H9 (cell line): ENCODE measurements around the gene ALKBH5. TPM values are rescaled to one million over a fixed set of nuclear protein-coding genes. Genes with fewer than 3 reads are reported as not detected.

ENCODE experiments used
- DNase-seq: peaks from one replicate; pipeline ENCODE4 v3.0.0-alpha.2; 2017
- H2AFZ ChIP-seq: one replicate; pipeline ENCODE4 v1.6.1; 2013; ENCODE audit warnings: mild to moderate bottlenecking, low read length, control low read depth, moderate library complexity
- H2AK5ac ChIP-seq: 2 replicates; pipeline ENCODE4 v1.6.1; 2013; ENCODE audit warnings: low read length, control low read depth, mixed read lengths; ENCODE audit not compliant: insufficient read length
- H2BK120ac ChIP-seq: one replicate; pipeline ENCODE4 v1.6.1; 2013; ENCODE audit warnings: low read depth, mild to moderate bottlenecking, low read length, control low read depth, inconsistent platforms; ENCODE audit not compliant: poor library complexity, severe bottlenecking
- H2BK12ac ChIP-seq: 2 replicates; pipeline ENCODE4 v1.6.1; 2013; ENCODE audit warnings: low read length, control low read depth, mixed read lengths, low read depth; ENCODE audit not compliant: insufficient read length
- H2BK15ac ChIP-seq: 2 replicates; pipeline ENCODE4 v1.6.1; 2013; ENCODE audit warnings: low read depth, low read length, control low read depth
- H2BK20ac ChIP-seq: one replicate; pipeline ENCODE4 v1.6.1; 2013; ENCODE audit warnings: low read depth, mild to moderate bottlenecking, low read length, control low read depth, inconsistent platforms; ENCODE audit not compliant: poor library complexity, severe bottlenecking
- H2BK5ac ChIP-seq: 2 replicates; pipeline ENCODE4 v1.6.1; 2013; ENCODE audit warnings: low read length, control low read depth, mixed read lengths; ENCODE audit not compliant: insufficient read length
- H3K14ac ChIP-seq: 2 replicates; pipeline ENCODE4 v1.6.1; 2013; ENCODE audit warnings: low read length, control low read depth; ENCODE audit not compliant: insufficient read depth
- H3K18ac ChIP-seq: 2 replicates; pipeline ENCODE4 v1.6.1; 2013; ENCODE audit warnings: low read depth, mild to moderate bottlenecking, mixed read lengths, low read length, control low read depth; ENCODE audit not compliant: insufficient read length
- H3K23ac ChIP-seq: 2 replicates; pipeline ENCODE4 v1.6.1; 2013; ENCODE audit warnings: low read length, control low read depth, mixed read lengths, low read depth; ENCODE audit not compliant: insufficient read length
- H3K23me2 ChIP-seq: 2 replicates; pipeline ENCODE4 v1.6.1; 2013; ENCODE audit warnings: low read depth, mild to moderate bottlenecking, mixed read lengths, low read length, control low read depth; ENCODE audit not compliant: insufficient read length, poor library complexity, severe bottlenecking
- H3K27ac ChIP-seq: 2 replicates; pipeline ENCODE4 v1.5.1; 2013; ENCODE audit warnings: low read length, control low read depth, mixed read lengths, low read depth; ENCODE audit not compliant: insufficient read length
- H3K27me3 ChIP-seq: 2 replicates; pipeline ENCODE4 v1.6.1; 2013; ENCODE audit warnings: low read length, control low read depth, inconsistent platforms; ENCODE audit not compliant: insufficient read depth
- H3K4ac ChIP-seq: 2 replicates; pipeline ENCODE4 v1.6.1; 2013; ENCODE audit warnings: low read depth, mild to moderate bottlenecking, control low read depth, inconsistent platforms, low read length, moderate library complexity
- H3K4me1 ChIP-seq: 2 replicates; pipeline ENCODE4 v1.6.1; 2013; ENCODE audit warnings: low read length, control low read depth, inconsistent platforms; ENCODE audit not compliant: insufficient read depth
- H3K4me2 ChIP-seq: 2 replicates; pipeline ENCODE4 v1.6.1; 2013; ENCODE audit warnings: low read length, control low read depth, mixed read lengths; ENCODE audit not compliant: insufficient read length, insufficient read depth
- H3K56ac ChIP-seq: 2 replicates; pipeline ENCODE4 v1.6.1; 2013; ENCODE audit warnings: low read depth, mild to moderate bottlenecking, mixed read lengths, low read length, control low read depth; ENCODE audit not compliant: insufficient read length
- H3K79me1 ChIP-seq: 2 replicates; pipeline ENCODE4 v1.6.1; 2013; ENCODE audit warnings: low read depth, mild to moderate bottlenecking, moderate library complexity, low read length, control low read depth, inconsistent platforms; ENCODE audit not compliant: insufficient read depth, poor library complexity, severe bottlenecking
- H3K79me2 ChIP-seq: 2 replicates; pipeline ENCODE4 v1.6.1; 2013; ENCODE audit warnings: low read length, control low read depth, inconsistent platforms; ENCODE audit not compliant: insufficient read depth
- H3K9ac ChIP-seq: 2 replicates; pipeline ENCODE4 v1.6.1; 2013; ENCODE audit warnings: low read length, control low read depth, mixed read lengths; ENCODE audit not compliant: insufficient read length; ENCODE audit errors: extremely low read depth
- H3K9me3 ChIP-seq: one replicate; pipeline ENCODE4 v1.6.1; 2013; ENCODE audit warnings: low read depth, low read length, inconsistent platforms; ENCODE audit not compliant: control insufficient read depth
- H3T11ph ChIP-seq: one replicate; pipeline ENCODE4 v1.6.1; 2013; ENCODE audit warnings: mild to moderate bottlenecking, low read length, control low read depth, inconsistent platforms
- H4K20me1 ChIP-seq: one replicate; pipeline ENCODE4 v1.6.1; 2013; ENCODE audit not compliant: control insufficient read depth, insufficient read length, insufficient read depth
- H4K5ac ChIP-seq: 2 replicates; pipeline ENCODE4 v1.6.1; 2013; ENCODE audit warnings: low read depth, mild to moderate bottlenecking, mixed read lengths, low read length, control low read depth; ENCODE audit not compliant: insufficient read length
- H4K8ac ChIP-seq: replicated peaks from 2 replicates; pipeline ENCODE4 v1.6.1; 2013; ENCODE audit warnings: low read length, control low read depth, mixed read lengths, low read depth; ENCODE audit not compliant: insufficient read length
- H4K91ac ChIP-seq: 2 replicates; pipeline ENCODE4 v1.6.1; 2013; ENCODE audit warnings: low read depth, mild to moderate bottlenecking, moderate library complexity, mixed read lengths, low read length, control low read depth; ENCODE audit not compliant: insufficient read length
- H3K27ac Mint-ChIP-seq, 3 experiments: 2 replicates in 2 of 3; 3 replicates in 1 of 3; pipeline ENCODE4 v1.8.0; 2020 to 2021; ENCODE audit warnings: mixed read lengths in 3 of 3, mild to moderate bottlenecking in 1 of 3, moderate library complexity in 1 of 3
- H3K27me3 Mint-ChIP-seq: 2 replicates; pipeline ENCODE4 v1.8.0; 2021; ENCODE audit warnings: low read depth, mild to moderate bottlenecking, moderate library complexity, mixed read lengths
- H3K36me3 Mint-ChIP-seq, 3 experiments: 2 replicates in 2 of 3; 3 replicates in 1 of 3; pipeline ENCODE4 v1.8.0; 2020 to 2021; ENCODE audit warnings: low read depth in 3 of 3, mixed read lengths in 3 of 3; ENCODE audit not compliant: insufficient read depth in 1 of 3
- H3K4me1 Mint-ChIP-seq, 2 experiments: 2 replicates each; pipeline ENCODE4 v1.8.0; 2020; ENCODE audit warnings: mixed read lengths in 2 of 2
- H3K4me3 Mint-ChIP-seq, 2 experiments: 2 replicates in 1 of 2; 3 replicates in 1 of 2; pipeline ENCODE4 v1.8.0; 2020 to 2021; ENCODE audit warnings: mild to moderate bottlenecking in 2 of 2, mixed read lengths in 2 of 2, moderate library complexity in 1 of 2
- H3K9me3 Mint-ChIP-seq, 2 experiments: 2 replicates in 1 of 2; 3 replicates in 1 of 2; pipeline ENCODE4 v1.8.0; 2020; ENCODE audit warnings: mild to moderate bottlenecking in 2 of 2, mixed read lengths in 2 of 2, moderate library complexity in 1 of 2
- WGBS: extraction: QIAGEN DNeasy Blood & Tissue Kit; methylation state at CpG from one replicate; pipeline ENCODE4 v1.1.7; 2013; ENCODE audit warnings: missing lambda C conversion rate, low lambda C conversion rate, mixed read lengths; ENCODE audit not compliant: insufficient read length; ENCODE audit errors: extremely low coverage; 5-methylcytosine and 5-hydroxymethylcytosine counted together
- total RNA-seq: library from RNA; stranded (reverse); gene quantifications from 2 replicates; pipeline ENCODE4 v1.2.1, GENCODE V29; 2021
- TF ChIP-seq, protein P1 (sequence below): fragments of 200-600 bp; sonication (generic); conservative IDR thresholded peaks from 3 replicates; pipeline ENCODE4 v1.8.0; 2021; ENCODE audit warnings: antibody characterized with exemption, mild to moderate bottlenecking

The ALKBH5 gene
- total RNA-seq, 1 experiment from 2014 or later = 89.8 TPM

DNA sequence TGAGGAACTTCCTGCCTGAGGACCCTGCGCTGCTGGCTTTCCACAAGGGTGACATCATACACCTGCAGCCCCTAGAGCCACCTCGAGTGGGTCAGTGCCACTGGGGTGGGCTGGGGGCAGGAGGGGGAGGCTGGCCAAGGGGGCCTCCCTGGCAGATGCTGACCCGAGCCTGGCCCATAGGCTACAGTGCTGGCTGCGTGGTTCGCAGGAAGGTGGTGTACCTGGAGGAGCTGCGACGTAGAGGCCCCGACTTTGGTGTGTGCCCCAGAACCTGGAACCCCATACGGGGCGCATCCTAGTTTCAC lies 26.7 kb upstream of the ALKBH5 start:
- no peak overlapping the region for H3K18ac ChIP-seq
- no peak for DNase-seq
- no peaks in the 10 kb centered on the region for H3K79me1 ChIP-seq
- TF ChIP-seq, protein P1, sequence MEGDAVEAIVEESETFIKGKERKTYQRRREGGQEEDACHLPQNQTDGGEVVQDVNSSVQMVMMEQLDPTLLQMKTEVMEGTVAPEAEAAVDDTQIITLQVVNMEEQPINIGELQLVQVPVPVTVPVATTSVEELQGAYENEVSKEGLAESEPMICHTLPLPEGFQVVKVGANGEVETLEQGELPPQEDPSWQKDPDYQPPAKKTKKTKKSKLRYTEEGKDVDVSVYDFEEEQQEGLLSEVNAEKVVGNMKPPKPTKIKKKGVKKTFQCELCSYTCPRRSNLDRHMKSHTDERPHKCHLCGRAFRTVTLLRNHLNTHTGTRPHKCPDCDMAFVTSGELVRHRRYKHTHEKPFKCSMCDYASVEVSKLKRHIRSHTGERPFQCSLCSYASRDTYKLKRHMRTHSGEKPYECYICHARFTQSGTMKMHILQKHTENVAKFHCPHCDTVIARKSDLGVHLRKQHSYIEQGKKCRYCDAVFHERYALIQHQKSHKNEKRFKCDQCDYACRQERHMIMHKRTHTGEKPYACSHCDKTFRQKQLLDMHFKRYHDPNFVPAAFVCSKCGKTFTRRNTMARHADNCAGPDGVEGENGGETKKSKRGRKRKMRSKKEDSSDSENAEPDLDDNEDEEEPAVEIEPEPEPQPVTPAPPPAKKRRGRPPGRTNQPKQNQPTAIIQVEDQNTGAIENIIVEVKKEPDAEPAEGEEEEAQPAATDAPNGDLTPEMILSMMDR = no peak
- Mint-ChIP-seq H3K4me3 (no peak overlapping the region), H3K9me3 (no peaks in the 10 kb centered on the region), H3K4me1 (peaks cover 25 to 35% of the 10 kb centered on the region in 2 experiments), H3K27ac (no peak overlapping the region), H3K27me3 (peaks cover 2% of the 10 kb centered on the region), H3K36me3 (no peaks in the 10 kb centered on the region)
- H3K14ac ChIP-seq = no peak overlapping the region
- no peak overlapping the region for H4K5ac ChIP-seq
- H4K20me1 ChIP-seq = no peaks in the 10 kb centered on the region
- no peak overlapping the region for H3K4me2 ChIP-seq
- H2BK5ac ChIP-seq = no peak overlapping the region
- H3K27me3 ChIP-seq = no peaks in the 10 kb centered on the region; the same call in 1 of the 2 replicates
- no peak overlapping the region for H3K9ac ChIP-seq
- no peak overlapping the region for H3K23ac ChIP-seq
- no peak overlapping the region for H2BK120ac ChIP-seq
- H3K4ac ChIP-seq = no peak overlapping the region
- H2BK12ac ChIP-seq = no peak overlapping the region
- H2AK5ac ChIP-seq = no peak overlapping the region
- H4K91ac ChIP-seq = no peak overlapping the region
- no peaks in the 10 kb centered on the region for H3K23me2 ChIP-seq
- no peak overlapping the region for H2BK20ac ChIP-seq
- H2AFZ ChIP-seq = no peak overlapping the region
- H3K4me1 ChIP-seq = peaks cover 3% of the 10 kb centered on the region
- H3K56ac ChIP-seq = no peak overlapping the region
- H3T11ph ChIP-seq = no peak overlapping the region
- WGBS = no CpG with 5 or more reads among the region's 10 CpGs
- no peak overlapping the region for H3K27ac ChIP-seq
- H3K9me3 ChIP-seq = no peaks in the 10 kb centered on the region
- H3K79me2 ChIP-seq = no peaks in the 10 kb centered on the region
- no peak overlapping the region for H4K8ac ChIP-seq
- no peak overlapping the region for H2BK15ac ChIP-seq
